GM23338 (cell line): ENCODE measurements around the gene L3MBTL1. TPM values are rescaled to one million over a fixed set of nuclear protein-coding genes. Genes with fewer than 3 reads are reported as not detected.

Experiments
- ATAC-seq: fragments of 200-7000 bp; cut with Tn5 transposase; 3 replicates; pipeline ENCODE4 v1.9.1; 2020
- DNase-seq: peaks from one replicate; pipeline ENCODE4 v3.0.0-alpha.2; 2015; ENCODE audit warnings: low spot score
- H2AFZ ChIP-seq: fragments of 200-600 bp; sonication (generic); 2 replicates; pipeline ENCODE4 v1.8.0; 2016; ENCODE audit warnings: antibody characterized with exemption, mild to moderate bottlenecking, moderate library complexity
- H3F3A ChIP-seq: fragments of 200-600 bp; sonication (generic); replicated peaks from 2 replicates; pipeline ENCODE4 v1.8.0; 2017; ENCODE audit warnings: antibody characterized with exemption, mixed run types, low read depth
- H3K27ac ChIP-seq: fragments of 200-600 bp; sonication (generic); 2 replicates; pipeline ENCODE4 v1.6.1; 2016; ENCODE audit warnings: low read depth
- H3K27me3 ChIP-seq: fragments of 200-600 bp; sonication (generic); 2 replicates; pipeline ENCODE4 v1.8.0; 2016; ENCODE audit warnings: mild to moderate bottlenecking, mixed run types, moderate library complexity; ENCODE audit not compliant: insufficient read depth
- H3K36me3 ChIP-seq: fragments of 200-600 bp; sonication (generic); 2 replicates; pipeline ENCODE4 v1.8.0; 2016; ENCODE audit warnings: mild to moderate bottlenecking; ENCODE audit not compliant: insufficient read depth
- H3K4me1 ChIP-seq: fragments of 200-600 bp; sonication (generic); 2 replicates; pipeline ENCODE4 v1.8.0; 2016; ENCODE audit warnings: mild to moderate bottlenecking, moderate library complexity; ENCODE audit not compliant: insufficient read depth
- H3K4me2 ChIP-seq: fragments of 200-600 bp; sonication (generic); 2 replicates; pipeline ENCODE4 v1.7.1; 2017; ENCODE audit warnings: mixed run types
- H3K4me3 ChIP-seq: fragments of 200-600 bp; sonication (generic); 2 replicates; pipeline ENCODE4 v1.6.1; 2016; ENCODE audit warnings: mixed run types
- H3K79me2 ChIP-seq: fragments of 200-600 bp; sonication (generic); replicated peaks from 2 replicates; pipeline ENCODE4 v1.8.0; 2017; ENCODE audit warnings: mild to moderate bottlenecking; ENCODE audit not compliant: insufficient read depth
- H3K9me2 ChIP-seq: fragments of 200-600 bp; sonication (generic); 2 replicates; pipeline ENCODE4 v1.8.0; 2017; ENCODE audit not compliant: insufficient read depth
- H4K20me1 ChIP-seq: fragments of 200-600 bp; sonication (generic); replicated peaks from 2 replicates; pipeline ENCODE4 v1.8.0; 2017; ENCODE audit warnings: mild to moderate bottlenecking; ENCODE audit not compliant: insufficient read depth
- H3K27ac Mint-ChIP-seq: 2 replicates; pipeline ENCODE4 v1.8.0; 2020; ENCODE audit warnings: inconsistent platforms, mild to moderate bottlenecking, moderate library complexity, mixed read lengths
- H3K27me3 Mint-ChIP-seq: 3 replicates; pipeline ENCODE4 v1.8.0; 2022; ENCODE audit warnings: low read depth, mild to moderate bottlenecking, moderate library complexity, mixed read lengths, inconsistent platforms; ENCODE audit not compliant: insufficient read depth, poor library complexity
- H3K36me3 Mint-ChIP-seq: 3 replicates; pipeline ENCODE4 v1.8.0; 2021; ENCODE audit warnings: low read depth, mild to moderate bottlenecking, inconsistent platforms, moderate library complexity, mixed read lengths
- H3K4me1 Mint-ChIP-seq: 3 replicates; pipeline ENCODE4 v1.8.0; 2020; ENCODE audit warnings: mild to moderate bottlenecking, inconsistent platforms, mixed read lengths
- H3K4me3 Mint-ChIP-seq: 3 replicates; pipeline ENCODE4 v1.8.0; 2021; ENCODE audit warnings: moderate library complexity, mild to moderate bottlenecking, inconsistent platforms, mixed read lengths
- H3K9me3 Mint-ChIP-seq: 3 replicates; pipeline ENCODE4 v1.8.0; 2020; ENCODE audit warnings: moderate library complexity, mild to moderate bottlenecking, inconsistent platforms, mixed read lengths
- CREB1 ChIP-seq: fragments of 250-450 bp; sonication (Bioruptor Pico); IDR thresholded peaks from 2 replicates; pipeline ENCODE4 v1.5.0; 2020; ENCODE audit warnings: low read depth, mild to moderate bottlenecking, moderate library complexity
- CTCF ChIP-seq, 2 experiments: fragments of 200-600 bp in 1 of 2; sonication (generic) in 1 of 2; conservative IDR thresholded peaks; 2 replicates each; pipeline versions ENCODE4 v1.5.1 to v1.6.1; 2016 to 2017; ENCODE audit warnings: antibody characterized with exemption in 2 of 2, low read depth in 2 of 2, mild to moderate bottlenecking in 2 of 2, moderate library complexity in 1 of 2
- ETS1 ChIP-seq: IDR thresholded peaks from 2 replicates; pipeline ENCODE4 v1.6.1; 2016; ENCODE audit warnings: antibody characterized with exemption
- JUNB ChIP-seq: IDR thresholded peaks from one replicate; pipeline ENCODE4 v1.6.1; 2016; ENCODE audit warnings: antibody characterized with exemption; ENCODE audit not compliant: unreplicated experiment
- NANOG ChIP-seq: IDR thresholded peaks from 2 replicates; pipeline ENCODE4 v1.6.1; 2016; ENCODE audit warnings: antibody characterized with exemption, borderline replicate concordance
- STAT1 ChIP-seq: IDR thresholded peaks from one replicate; pipeline ENCODE4 v1.6.1; 2016; ENCODE audit warnings: antibody characterized with exemption; ENCODE audit not compliant: unreplicated experiment
- ZNF331 ChIP-seq: fragments of 250-450 bp; sonication (Bioruptor Pico); IDR thresholded peaks from 2 replicates; pipeline ENCODE4 v1.5.0; 2020; ENCODE audit warnings: low read depth, mild to moderate bottlenecking, moderate library complexity
- ZNF462 ChIP-seq: fragments of 250-450 bp; sonication (Bioruptor Pico); IDR thresholded peaks from 2 replicates; pipeline ENCODE4 v1.5.0; 2020; ENCODE audit warnings: mild to moderate bottlenecking, moderate library complexity
- polyA plus RNA-seq: library from polyadenylated mRNA; unstranded; fragments of >200 nt; fragmentation: Nextera tagmentation; extraction: Ambion mirVana; gene quantifications from 2 replicates; pipeline ENCODE4 v1.2.1, GENCODE V29; 2016
- total RNA-seq: library from RNA; depleted of rRNA; stranded (reverse); fragments of >200 nt; shearing (Covaris generic); gene quantifications from 2 replicates; pipeline ENCODE4 v1.2.3, GENCODE V29; 2014

L3MBTL1 gene
- total and polyA plus RNA-seq, 2 experiments from 2014 or later = 6.5 to 33.6 TPM

DNA sequence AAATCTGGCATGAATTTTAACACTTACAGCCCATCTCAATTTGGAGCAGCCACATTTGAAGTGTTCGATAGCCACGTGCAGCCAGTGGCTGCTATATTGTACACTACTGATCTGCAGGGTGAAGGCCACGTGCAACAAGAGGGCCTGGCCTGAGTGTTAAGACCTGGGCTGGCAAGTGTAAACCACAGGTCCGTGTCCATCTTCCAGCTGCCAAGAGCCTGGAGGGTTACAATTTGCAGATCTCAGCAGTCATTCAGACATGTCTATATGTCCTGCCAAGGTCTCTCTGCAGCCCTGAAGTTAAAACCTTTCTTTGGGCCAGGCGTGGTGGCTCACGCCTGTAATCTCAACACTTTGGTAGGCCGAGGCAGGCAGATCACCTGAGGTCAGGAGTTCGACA lies 65.4 kb downstream of the L3MBTL1 start (continued):
- TF ChIP-seq CTCF (conservative IDR thresholded peaks at IDR 0.05; ENCODE audit: low read depth in 2 of 2) (no peak), CREB1 (CRISPR knock-in tag) (no peak)

- Histone ChIP-seq H3K27me3 (no peaks in the 10 kb centered on the region), H3K36me3 (no peaks in the 10 kb centered on the region), H4K20me1 (no peaks in the 10 kb centered on the region), H3K27ac (no peak overlapping the region), H3K4me1 (no peaks in the 10 kb centered on the region), H2AFZ (no peak overlapping the region), H3K4me2 (no peak overlapping the region), H3K4me3 (no peak overlapping the region), H3K9me2 (no peaks in the 10 kb centered on the region), H3K79me2 (no peaks in the 10 kb centered on the region), H3F3A (no peaks in the 10 kb centered on the region)
- Mint-ChIP-seq H3K4me1 (no peaks in the 10 kb centered on the region), H3K27ac (no peak overlapping the region), H3K4me3 (no peak overlapping the region), H3K27me3 (peaks cover 8% of the 10 kb centered on the region), H3K9me3 (no peaks in the 10 kb centered on the region; the same call in 2 of the 3 replicates), H3K36me3 (no peaks in the 10 kb centered on the region)
- DNase-seq (no peak), ATAC-seq (no peak)
- no peak for TF ChIP-seq JUNB
- TF ChIP-seq ZNF331 = no peak
- no peak for TF ChIP-seq ETS1
- TF ChIP-seq STAT1 = no peak
- no peak for TF ChIP-seq ZNF462 (CRISPR knock-in tag)
- TF ChIP-seq NANOG = no peak
Observed at GRCh38 chr20:43576108-43576507, 68.6 kb downstream of the L3MBTL1 start.
